Cardiac muscle cell (in vitro differentiated cells and primary cell): ENCODE measurements around the gene MKNK2. TPM values are rescaled to one million over a fixed set of nuclear protein-coding genes. Genes with fewer than 3 reads are reported as not detected.

ENCODE experiments used
- DNase-seq, 2 donors: peaks; one replicate each; pipeline versions ENCODE4 v3.0.0 to v3.0.0-alpha.2; 2010 to 2017; ENCODE audit warnings: low read depth in 1 of 2, low spot score in 1 of 2
- H3K27ac ChIP-seq: fragments of 200-600 bp; sonication (generic); 2 replicates; pipeline ENCODE4 v1.5.1; 2016
- H3K27me3 ChIP-seq: fragments of 200-600 bp; sonication (generic); 2 replicates; pipeline ENCODE4 v1.6.0; 2016; ENCODE audit warnings: control low read depth
- H3K36me3 ChIP-seq: fragments of 200-600 bp; sonication (generic); 2 replicates; pipeline ENCODE4 v1.5.1; 2016; ENCODE audit warnings: control low read depth
- H3K4me1 ChIP-seq: fragments of 200-600 bp; sonication (generic); 2 replicates; pipeline ENCODE4 v1.8.1; 2017; ENCODE audit warnings: low read depth, mild to moderate bottlenecking, mixed run types
- H3K4me3 ChIP-seq: fragments of 200-600 bp; sonication (generic); 2 replicates; pipeline ENCODE4 v1.5.1; 2016; ENCODE audit warnings: mild to moderate bottlenecking
- H3K9me3 ChIP-seq: fragments of 200-600 bp; sonication (generic); 2 replicates; pipeline ENCODE4 v1.5.1; 2017; ENCODE audit warnings: low read depth, mild to moderate bottlenecking, control low read depth
- polyA plus RNA-seq: library from polyadenylated mRNA; unstranded; fragments of >200 nt; fragmentation: Nextera tagmentation; extraction: Ambion mirVana; gene quantifications from 2 replicates; pipeline ENCODE4 v1.2.1, GENCODE V29; 2016
- total RNA-seq: library from RNA; depleted of rRNA; stranded (reverse); fragments of >200 nt; gene quantifications from 2 replicates; pipeline ENCODE4 v1.2.3, GENCODE V29; 2016
- TF ChIP-seq, protein P1 (sequence below): IDR thresholded peaks from 2 replicates; pipeline ENCODE4 v1.5.1; 2012; ENCODE audit warnings: low read depth, mild to moderate bottlenecking, low read length

The MKNK2 gene
- total and polyA plus RNA-seq, 2 experiments from 2014 or later: 72.8 to 76.6 TPM

DNA sequence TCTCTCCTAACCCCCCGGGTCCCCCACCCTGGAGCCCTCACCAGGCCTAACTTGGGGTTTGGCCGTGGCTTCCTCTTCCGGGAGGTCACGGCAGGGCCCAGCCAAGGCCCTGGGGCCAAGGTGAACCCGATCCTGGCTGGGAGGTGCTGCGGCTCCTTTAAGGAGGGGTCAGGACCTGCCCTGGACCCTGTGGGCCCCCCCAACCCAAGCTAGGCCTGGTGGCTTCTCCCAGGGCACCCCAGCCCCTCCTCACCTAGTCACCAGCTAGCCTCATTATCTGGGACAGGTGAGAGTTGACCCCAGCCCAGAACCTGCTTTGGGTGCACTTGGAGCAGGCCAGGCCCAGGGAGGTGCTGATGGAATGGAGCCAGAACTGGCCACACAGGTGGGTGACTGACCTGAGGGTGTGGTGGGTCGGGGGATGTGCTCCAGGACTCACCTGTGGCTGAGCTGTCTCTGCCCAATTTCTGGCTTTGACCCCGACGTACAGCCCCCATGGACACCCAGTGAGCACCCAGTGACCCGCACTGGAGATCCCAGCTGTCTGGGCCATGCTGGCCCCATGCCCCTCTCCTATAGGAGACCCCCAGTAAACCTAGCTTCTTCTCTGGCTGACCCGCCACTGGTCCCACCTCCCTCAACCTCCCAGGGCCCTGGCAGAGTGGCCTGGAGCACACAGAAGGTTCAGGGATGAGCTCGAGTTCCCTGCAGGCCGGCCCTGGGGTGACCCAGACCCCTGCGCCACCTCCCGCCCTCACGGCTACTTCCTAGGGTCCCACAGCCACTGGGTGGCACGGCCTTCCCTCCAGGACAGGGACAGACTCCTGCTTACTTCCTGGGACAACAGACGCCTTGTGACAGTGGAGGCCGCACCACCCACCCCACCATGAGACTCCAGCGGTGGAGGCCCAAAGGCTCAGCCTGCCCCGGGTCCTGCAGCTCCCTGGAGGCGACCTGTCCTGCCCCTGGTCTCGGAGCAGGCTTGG lies 6.7 kb upstream of the MKNK2 start:
- TF ChIP-seq, protein P1, sequence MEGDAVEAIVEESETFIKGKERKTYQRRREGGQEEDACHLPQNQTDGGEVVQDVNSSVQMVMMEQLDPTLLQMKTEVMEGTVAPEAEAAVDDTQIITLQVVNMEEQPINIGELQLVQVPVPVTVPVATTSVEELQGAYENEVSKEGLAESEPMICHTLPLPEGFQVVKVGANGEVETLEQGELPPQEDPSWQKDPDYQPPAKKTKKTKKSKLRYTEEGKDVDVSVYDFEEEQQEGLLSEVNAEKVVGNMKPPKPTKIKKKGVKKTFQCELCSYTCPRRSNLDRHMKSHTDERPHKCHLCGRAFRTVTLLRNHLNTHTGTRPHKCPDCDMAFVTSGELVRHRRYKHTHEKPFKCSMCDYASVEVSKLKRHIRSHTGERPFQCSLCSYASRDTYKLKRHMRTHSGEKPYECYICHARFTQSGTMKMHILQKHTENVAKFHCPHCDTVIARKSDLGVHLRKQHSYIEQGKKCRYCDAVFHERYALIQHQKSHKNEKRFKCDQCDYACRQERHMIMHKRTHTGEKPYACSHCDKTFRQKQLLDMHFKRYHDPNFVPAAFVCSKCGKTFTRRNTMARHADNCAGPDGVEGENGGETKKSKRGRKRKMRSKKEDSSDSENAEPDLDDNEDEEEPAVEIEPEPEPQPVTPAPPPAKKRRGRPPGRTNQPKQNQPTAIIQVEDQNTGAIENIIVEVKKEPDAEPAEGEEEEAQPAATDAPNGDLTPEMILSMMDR: no peak
- no peaks in the 10 kb centered on the region for H3K9me3 ChIP-seq
- H3K4me3 ChIP-seq: no peak overlapping the region
- H3K4me1 ChIP-seq: peaks cover 25% of the 10 kb centered on the region
- peak overlapping the region; percentile 99 for H3K27ac ChIP-seq
- no peaks in the 10 kb centered on the region for H3K27me3 ChIP-seq
- H3K36me3 ChIP-seq: no peaks in the 10 kb centered on the region
- no peak for DNase-seq

DNA sequence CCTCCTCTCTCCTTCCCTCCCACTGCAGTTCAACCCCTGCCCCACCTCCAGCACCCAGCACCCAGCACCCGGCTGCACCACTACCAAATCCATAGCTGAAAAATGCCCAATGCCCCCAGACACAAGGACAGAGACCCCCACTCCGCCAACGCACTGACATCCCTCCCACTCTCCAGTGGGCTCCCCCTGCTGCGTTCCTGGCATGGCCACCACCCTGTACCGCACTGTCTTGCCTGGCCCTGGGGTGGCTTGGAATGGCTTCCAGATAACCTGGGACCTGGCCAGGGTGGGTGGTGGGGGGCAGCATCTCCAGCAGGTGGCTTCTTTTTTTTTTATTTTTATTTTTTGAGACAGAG lies 5.8 kb upstream of the MKNK2 start:
- TF ChIP-seq, protein P1: no peak
- no peaks in the 10 kb centered on the region for H3K36me3 ChIP-seq

DNA sequence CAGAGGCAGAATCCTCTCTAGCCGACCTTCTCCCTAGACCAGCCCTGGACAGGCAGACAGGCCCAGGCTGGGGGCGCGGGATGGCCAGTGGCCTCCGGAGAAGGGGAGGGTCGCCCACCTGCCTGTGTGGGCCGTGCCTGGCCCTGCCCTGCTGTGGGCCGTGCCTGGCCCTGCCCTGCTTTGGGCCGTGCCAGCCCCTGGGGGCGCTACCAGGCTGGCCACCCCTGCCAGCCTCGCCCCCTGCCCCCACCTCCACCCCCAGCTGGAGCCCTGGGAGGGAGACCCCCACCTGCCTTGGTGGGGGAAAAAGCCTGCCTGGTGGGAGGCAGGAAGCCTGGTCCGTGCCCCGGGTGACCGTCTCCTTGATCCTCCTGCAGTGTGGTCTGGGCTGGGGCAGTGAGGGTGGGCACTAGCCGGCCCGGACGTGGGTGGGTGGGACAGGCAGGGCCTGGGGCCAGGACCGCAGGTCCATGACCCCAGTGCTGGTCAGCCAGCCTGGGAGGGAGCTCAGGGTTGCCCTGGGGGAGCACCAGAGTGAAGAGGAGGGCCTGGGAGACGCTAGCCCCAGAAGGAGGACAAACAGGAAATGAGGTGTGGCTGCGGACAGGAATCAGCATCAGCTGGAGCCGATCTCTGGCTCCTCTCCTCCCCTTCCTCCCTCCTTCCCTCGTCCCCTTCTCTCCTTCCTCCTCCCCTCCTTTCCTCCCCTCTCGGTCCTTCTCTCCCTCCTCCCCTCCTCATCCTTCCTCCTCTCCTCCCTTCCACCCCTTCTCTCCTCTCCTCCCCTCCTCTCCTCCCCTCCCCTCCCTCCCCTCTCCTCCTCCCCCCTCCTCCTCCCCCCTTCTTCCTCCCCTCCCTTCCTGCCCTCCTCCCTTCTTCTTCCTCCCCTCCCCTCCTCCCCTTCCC lies 5.1 kb upstream of the MKNK2 start:
- Histone ChIP-seq H3K27ac (no peak overlapping the region), H3K27me3 (no peaks in the 10 kb centered on the region), H3K36me3 (no peaks in the 10 kb centered on the region), H3K9me3 (no peaks in the 10 kb centered on the region), H3K4me3 (no peak overlapping the region), H3K4me1 (peaks cover 25% of the 10 kb centered on the region)
- peak in 1 of 2 donors; percentile 84 for DNase-seq
- TF ChIP-seq, protein P1: no peak

More for the DNA sequence above, 5.8 kb upstream of the MKNK2 start:
- Histone ChIP-seq H3K27ac (no peak overlapping the region), H3K9me3 (no peaks in the 10 kb centered on the region), H3K27me3 (no peaks in the 10 kb centered on the region), H3K4me3 (no peak overlapping the region), H3K4me1 (peaks cover 25% of the 10 kb centered on the region)
- DNase-seq: no peak

DNA sequence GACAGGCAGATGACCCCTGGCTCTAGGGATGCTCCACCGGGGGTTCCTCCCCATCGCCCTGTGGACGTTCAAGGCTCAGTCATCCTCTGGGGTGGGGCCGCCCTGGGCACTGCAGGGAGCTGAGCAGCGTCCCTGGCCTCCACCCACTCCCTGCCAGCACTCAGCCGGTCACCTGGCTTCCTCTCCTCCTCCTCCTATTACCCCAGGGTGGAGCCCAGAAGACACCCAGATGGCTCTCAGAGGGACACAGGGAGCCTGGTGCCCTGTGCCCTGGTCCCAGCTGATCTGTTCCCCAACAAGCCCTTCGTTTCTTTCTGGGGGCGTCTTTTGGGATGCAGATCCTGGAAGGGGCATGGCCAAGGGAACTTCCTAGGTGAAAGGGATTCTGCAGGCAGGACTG lies 3.7 kb upstream of the MKNK2 start:
- Histone ChIP-seq H3K9me3 (no peaks in the 10 kb centered on the region), H3K36me3 (no peaks in the 10 kb centered on the region), H3K4me1 (peaks cover 16% of the 10 kb centered on the region), H3K27me3 (no peaks in the 10 kb centered on the region), H3K4me3 (no peak overlapping the region), H3K27ac (no peak overlapping the region)
- TF ChIP-seq, protein P1: no peak
- DNase-seq: no peak

DNA sequence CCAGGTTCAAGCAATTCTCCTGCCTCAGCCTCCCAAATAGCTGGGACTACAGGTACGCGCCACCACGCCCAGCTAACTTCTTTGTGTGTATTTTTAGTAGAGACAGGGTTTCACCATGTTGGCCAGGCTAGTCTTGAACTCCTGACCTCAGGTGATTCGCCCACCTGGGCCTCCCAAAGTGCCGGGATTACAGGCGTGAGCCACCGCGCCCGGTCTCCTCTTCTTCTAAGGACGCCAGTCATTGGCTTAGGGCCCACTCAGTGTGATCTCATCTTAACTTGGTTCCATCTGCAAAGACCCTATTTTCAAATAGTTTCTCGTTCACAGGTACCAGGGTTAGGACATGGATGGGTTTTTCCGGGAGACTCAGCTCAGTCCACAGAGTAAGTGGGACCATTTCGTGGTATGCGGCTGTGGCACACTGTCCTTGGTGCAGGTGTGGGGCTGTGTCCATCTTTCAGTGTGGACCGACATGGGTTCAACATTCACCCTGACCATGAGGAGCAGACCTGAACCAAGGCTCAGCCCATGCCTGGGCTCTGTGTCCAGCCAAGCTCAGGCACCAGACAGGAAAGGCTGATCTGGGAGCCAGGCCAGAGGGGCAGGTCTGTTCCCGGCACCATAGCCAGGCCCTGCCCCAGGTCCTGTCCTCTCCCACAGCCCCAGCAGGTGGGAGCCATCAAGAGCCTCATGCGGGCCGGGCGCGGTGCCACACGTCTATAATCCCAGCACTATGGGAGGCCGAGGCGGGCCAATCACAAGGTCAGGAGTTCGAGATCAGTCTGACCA lies 2.8 kb upstream of the MKNK2 start:
- Histone ChIP-seq H3K27ac (no peak overlapping the region), H3K36me3 (no peaks in the 10 kb centered on the region), H3K27me3 (no peaks in the 10 kb centered on the region), H3K4me3 (no peak overlapping the region), H3K4me1 (peaks cover 16% of the 10 kb centered on the region), H3K9me3 (no peaks in the 10 kb centered on the region)
- DNase-seq: peak in 1 of 2 donors; percentile 97
- TF ChIP-seq, protein P1: no peak
